PC-9 (cell line): Measurements from ENCODE around the gene UHRF1.

ENCODE experiments used
- EZH2 ChIP-seq: fragments of 200-600 bp; sonication (generic); IDR thresholded peaks from 2 replicates; pipeline ENCODE4 v1.8.0; 2017; ENCODE audit warnings: antibody characterized with exemption, low read depth
- TF ChIP-seq, protein P1 (sequence below): fragments of 200-600 bp; sonication (generic); conservative IDR thresholded peaks from 2 replicates; pipeline ENCODE4 v1.6.1; 2017; ENCODE audit warnings: mixed run types, antibody characterized with exemption, mild to moderate bottlenecking, moderate library complexity

GRCh38 chr19:4983346-4984105 is 74.2 kb downstream of the UHRF1 start:
- TF ChIP-seq, protein P1, sequence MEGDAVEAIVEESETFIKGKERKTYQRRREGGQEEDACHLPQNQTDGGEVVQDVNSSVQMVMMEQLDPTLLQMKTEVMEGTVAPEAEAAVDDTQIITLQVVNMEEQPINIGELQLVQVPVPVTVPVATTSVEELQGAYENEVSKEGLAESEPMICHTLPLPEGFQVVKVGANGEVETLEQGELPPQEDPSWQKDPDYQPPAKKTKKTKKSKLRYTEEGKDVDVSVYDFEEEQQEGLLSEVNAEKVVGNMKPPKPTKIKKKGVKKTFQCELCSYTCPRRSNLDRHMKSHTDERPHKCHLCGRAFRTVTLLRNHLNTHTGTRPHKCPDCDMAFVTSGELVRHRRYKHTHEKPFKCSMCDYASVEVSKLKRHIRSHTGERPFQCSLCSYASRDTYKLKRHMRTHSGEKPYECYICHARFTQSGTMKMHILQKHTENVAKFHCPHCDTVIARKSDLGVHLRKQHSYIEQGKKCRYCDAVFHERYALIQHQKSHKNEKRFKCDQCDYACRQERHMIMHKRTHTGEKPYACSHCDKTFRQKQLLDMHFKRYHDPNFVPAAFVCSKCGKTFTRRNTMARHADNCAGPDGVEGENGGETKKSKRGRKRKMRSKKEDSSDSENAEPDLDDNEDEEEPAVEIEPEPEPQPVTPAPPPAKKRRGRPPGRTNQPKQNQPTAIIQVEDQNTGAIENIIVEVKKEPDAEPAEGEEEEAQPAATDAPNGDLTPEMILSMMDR: no peak
- TF ChIP-seq EZH2: no peak
